HG02884 (cell line): ENCODE data around the gene PTK6.

Source experiments
- ATAC-seq: cut with Tn5 transposase; IDR thresholded peaks from one replicate; pipeline ENCODE4 v1.9.1; 2021; ENCODE audit warnings: mild to moderate bottlenecking, moderate library complexity; ENCODE audit not compliant: unreplicated experiment

Gene PTK6

DNA sequence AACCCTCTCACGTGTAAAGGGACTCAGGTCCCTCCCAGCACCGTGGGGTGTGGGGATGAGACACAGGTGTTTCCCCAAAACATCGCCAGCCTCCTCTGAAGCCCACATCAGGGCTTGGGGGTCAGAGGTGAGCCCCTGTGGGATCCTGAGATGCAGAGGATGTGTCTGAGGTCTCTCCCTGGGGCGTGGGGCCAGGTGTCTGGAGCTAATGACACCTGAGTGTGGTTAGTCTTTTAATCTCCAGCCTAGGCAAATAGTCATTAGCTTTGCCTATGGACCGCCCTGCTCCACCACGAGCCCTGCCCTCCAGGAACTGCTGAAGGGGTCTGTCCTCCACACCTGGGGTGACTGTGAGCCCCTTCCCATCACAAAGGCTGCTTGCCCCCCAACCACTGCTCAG lies 8.6 kb upstream of the PTK6 start:
- no peak for ATAC-seq

GRCh38 chr20:63544958-63545516 lies 7.9 kb upstream of the PTK6 start:
- ATAC-seq: no peak

GRCh38 chr20:63544241-63544957 lies 7.2 kb upstream of the PTK6 start:
- no peak for ATAC-seq

DNA sequence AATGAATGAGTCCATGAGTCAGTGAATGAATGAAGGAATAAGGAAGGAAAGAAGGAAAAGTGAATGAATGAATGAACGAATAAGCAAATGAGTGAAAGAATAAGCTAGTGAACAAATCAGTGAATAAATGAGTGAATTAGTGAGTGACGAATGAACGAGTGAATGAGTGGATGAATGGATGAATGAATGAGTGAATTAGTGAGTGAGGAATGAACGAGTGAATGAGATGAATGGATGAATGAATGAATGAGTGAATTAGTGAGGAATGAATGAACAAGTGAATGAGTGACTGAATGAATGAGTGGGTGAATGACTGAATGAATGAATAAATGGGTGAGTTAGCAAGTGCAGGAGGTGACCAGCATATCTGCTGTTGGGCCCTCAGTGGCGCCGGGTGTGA lies 6.6 kb upstream of the PTK6 start:
- no peak for ATAC-seq

DNA sequence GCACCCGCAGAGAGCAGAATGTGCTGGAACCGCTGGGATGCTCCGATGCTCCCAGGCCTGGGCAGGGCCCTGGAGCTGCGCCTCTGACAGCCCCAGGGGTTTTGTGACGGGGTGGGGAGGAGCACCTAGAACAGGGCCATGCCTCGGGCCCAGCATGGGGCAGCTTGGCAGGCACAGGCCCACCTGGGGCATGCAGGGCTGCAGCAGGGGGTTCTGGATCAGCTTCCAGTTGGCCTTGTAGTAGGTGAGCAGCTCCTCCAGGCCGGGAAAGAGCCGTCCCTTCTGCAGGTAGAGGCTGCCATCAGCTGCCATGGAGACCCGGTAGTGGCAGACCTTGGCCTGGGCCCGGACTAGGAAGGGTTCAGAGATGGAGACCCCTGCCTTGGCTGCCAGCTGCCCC lies 6.0 kb upstream of the PTK6 start:
- no peak for ATAC-seq

DNA sequence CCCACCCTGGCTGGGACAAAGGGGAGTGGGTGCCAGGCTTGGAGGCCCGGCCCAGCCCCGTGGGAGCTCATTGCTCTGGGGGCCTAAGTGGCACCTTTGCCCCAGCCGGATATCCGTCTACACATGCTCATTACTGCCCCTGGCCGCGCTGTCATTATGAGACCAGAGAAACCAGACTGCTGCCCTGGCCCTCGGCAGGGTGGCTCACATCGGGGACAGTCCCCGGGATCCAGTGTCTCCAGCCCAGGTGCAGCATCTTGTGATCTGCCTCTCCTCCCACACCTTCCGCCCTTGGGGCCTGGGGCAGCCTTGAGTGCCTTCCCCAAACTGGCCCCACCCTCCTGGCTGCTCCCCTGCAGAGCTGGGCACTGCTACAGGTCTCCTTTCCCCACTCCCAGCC lies 5.5 kb upstream of the PTK6 start:
- no peak for ATAC-seq

- ATAC-seq: no peak
These were observed 4.9 kb upstream of the PTK6 start for GRCh38 chr20:63542031-63542559.

- ATAC-seq: no peak
These were observed 4.2 kb upstream of the PTK6 start for GRCh38 chr20:63541371-63541770.

GRCh38 chr20:63540417-63541186 lies 3.4 kb upstream of the PTK6 start:
- ATAC-seq: no peak

GRCh38 chr20:63539441-63540370 lies 2.5 kb upstream of the PTK6 start:
- ATAC-seq: no peak

DNA sequence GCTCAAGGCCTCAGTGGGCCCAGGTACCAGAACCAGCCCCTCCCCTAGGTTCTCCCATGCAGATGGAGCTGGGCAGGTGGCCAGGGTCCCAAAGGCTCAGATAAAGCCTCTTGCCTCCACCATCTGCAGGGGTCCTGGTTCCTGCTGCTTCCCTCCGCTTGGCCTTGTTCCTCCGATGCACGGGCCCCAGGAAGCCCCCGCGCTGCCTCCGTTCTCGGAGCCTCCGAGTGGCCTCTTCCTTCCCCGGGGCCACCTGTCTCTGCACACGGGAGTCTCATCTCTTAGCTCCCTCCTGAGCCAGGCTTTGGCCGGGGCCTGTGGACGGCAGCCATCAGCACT lies 1.9 kb upstream of the PTK6 start:
- no peak for ATAC-seq

- ATAC-seq: no peak
These were observed 1.3 kb upstream of the PTK6 start for GRCh38 chr20:63538204-63539091.

GRCh38 chr20:63537525-63538203 lies 488 bp upstream of the PTK6 start:
- peak; percentile 73 for ATAC-seq

DNA sequence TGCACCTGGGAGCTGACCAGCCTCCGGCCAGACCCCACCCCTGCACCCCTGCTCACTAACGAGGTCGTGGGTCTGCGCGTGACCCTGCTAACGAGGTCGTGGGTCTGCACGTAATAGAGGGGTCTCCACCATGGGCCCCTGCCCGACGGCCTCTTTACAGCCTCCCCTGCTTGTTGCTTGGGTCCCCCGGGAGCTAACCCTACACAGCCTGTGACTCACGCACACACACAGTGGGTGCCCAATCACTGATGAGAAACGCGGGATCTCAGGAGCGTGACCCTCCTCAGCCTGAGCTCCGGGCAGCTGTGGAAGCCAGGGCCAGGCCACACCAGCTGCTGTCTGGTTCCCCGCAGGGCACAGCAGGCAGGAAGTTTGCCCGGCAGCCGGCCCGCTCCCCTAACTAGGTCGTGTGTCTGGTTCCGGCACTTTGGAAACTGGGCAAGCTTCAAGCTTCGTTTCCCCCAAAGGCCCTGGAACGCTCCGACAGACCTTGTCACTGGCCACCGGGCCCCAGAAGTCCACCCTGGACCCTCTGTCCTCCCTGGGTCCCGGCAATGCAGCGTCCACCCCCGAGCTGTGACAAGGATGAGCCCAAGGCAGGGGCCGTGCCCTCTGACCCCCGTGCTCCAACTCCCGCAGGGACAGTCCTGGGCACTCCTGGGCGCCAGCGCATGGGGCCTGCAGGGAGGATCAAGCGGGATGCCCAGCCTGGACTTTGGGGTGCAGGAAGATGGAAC lies 767 bp downstream of the PTK6 start:
- ATAC-seq: no peak

DNA sequence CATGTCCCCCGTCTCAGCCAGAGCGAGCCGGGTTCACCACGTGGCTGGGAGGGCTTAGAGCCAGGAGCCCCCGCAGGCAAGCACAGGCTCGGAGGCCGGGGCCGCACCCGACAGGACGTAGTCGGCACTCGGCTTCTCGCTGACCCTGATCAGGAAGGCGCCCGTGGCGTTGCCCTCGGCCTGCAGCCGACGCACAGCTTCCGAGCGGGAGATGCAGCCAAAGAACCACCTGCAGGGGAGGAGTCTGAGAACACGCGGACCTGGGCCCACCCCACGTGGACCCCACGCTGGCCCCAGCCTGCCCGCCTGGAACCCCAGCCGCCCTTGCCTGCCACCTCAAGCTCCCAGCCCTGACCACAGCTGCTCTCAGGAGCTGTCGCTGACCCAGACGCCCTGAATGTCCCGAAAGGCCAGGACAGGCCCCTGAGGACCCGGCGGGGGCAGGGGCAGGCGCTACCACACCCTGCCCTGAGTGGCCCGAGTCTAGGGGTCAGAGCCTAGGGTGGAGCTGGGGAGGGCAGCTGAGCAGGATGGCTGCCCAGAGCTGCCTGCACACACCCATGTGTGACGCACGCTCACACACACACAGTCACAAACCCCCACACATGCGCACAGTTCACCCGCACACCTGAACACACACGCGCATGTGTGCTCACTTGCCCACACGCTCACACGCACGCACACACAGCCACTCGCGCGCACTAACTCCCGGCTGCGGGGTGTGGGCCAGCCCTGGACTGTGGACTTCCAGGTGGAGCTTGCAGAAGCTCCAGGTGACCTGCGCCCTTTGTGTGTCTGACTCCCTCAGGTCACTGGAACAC lies 2.1 kb downstream of the PTK6 start:
- no peak for ATAC-seq

GRCh38 chr20:63534427-63534830 lies 2.7 kb downstream of the PTK6 start:
- ATAC-seq: no peak

DNA sequence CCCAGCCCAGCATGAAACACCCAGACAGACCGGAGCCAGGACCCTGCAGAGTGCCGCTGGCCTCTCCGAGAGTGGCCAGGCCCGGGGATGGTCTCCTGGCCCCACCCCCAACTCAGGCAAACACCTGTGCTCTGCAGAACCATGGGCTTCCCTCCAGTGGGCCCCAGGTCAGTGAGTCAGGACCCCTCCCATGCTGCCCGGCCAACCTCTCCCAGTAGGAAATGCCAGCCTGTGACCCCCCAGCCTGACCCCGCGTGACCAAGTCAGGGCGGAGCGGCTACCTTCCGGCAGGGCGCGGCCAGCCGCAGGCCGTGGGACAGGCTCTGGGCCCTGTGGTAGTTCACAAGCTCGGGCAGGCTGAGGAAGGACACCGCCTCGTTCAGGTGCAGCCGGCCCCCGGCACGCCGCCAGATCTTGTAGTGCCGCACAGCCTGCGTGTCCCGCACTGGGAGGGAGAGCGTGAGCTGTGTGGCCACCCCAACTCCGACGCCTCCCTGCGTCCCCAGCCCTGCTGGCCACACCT lies 3.2 kb downstream of the PTK6 start:
- ATAC-seq: no peak

GRCh38 chr20:63533388-63533787 lies 3.8 kb downstream of the PTK6 start:
- ATAC-seq: no peak
